NCI-H146 (cell line): ENCODE data around the gene EP300.
"Not testable (repeated sequence)": the region's sequence is repeated elsewhere in the genome, so short reads cannot be mapped to it uniquely, and the experiment has no call there.

ENCODE experiments used
- DNase-seq: peaks from one replicate; lab custom pipeline; 2025; lab: John Stamatoyannopoulos, UW

The EP300 gene

DNA sequence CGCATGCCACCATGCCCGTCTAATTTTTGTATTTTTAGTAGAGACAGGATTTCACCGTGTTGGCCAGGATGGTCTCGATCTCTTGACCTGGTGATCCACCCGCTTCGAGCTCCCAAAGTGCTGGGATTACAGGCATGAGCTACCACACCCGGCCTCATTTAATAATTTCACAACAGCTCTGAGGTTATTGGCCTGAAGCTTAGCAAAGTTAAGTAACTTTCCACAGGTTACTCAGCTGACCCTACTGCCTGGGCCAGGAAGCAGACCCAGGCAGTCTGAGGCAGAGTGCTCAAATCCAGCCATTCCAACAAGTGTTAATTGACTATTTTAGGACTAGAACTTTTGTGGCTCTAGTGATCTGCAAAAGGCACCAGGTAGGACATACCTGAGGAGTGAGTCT is 60.5 kb downstream of the EP300 start:
- no peak for DNase-seq

DNA sequence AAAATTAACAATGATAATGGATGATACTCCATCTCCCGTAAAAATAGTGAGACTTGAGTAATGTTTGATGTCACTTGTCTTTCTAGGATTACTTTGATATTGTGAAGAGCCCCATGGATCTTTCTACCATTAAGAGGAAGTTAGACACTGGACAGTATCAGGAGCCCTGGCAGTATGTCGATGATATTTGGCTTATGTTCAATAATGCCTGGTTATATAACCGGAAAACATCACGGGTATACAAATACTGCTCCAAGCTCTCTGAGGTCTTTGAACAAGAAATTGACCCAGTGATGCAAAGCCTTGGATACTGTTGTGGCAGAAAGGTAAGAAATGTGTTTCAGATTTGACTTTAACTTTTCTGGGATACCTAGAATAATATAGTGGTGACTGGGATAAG is 64.7 kb downstream of the EP300 start:
- DNase-seq: no peak

DNA sequence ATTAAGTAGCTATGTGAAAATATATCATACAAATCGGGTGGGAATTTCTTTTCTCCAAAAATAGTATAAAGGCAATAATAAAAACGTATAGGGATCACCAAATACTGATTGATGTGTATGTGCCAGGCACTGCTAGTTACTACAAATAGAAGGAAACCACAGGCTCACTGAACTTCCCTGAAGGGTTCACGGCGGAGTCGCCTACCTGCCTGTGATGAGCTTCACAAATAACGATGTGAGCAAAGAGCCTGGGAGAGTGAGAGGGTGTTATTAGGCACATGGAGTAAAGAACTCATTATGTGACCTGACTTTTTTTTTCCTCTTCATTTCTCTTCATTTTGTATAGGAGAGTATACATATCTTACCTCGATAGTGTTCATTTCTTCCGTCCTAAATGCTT is 76.8 kb downstream of the EP300 start:
- no peak for DNase-seq

DNA sequence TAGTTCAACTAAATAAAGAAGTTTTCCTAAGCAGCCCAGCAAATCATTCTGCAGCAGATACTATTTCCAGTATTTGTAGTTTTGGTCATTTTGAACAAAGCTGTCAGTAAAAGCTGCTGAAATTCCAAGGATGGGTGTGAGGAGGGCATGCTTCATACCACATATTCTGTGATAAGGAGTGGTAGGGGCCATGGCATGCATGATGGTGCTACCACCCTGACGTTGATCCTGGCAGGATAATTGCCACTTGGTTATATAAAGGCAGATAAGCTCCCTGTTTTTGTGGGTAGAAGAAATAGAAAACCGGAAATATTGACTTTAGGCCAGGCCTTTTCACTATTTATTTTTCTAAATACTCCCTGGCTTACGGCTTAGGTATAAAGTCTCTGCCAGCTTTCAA is 79.6 kb downstream of the EP300 start:
- DNase-seq: no peak

DNA sequence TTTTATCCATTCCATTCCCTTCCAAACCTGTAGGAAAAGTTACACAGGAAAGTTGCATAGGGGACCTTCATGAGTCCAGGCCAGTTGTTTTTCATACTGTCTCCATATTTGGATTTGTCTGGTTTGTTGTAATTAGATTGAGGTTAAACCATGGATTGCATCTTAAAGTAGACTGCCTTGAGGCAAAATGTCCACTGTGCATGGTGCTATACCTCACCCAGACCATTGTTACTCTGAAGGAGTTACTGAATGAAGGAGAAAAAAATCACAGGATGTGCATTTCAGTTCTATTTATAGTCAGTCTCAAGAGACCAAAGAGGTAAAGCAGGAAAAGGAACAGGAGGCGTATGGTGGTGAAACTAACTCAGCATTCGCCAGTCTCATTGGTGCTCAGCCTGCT is 83.2 kb downstream of the EP300 start:
- no peak for DNase-seq

DNA sequence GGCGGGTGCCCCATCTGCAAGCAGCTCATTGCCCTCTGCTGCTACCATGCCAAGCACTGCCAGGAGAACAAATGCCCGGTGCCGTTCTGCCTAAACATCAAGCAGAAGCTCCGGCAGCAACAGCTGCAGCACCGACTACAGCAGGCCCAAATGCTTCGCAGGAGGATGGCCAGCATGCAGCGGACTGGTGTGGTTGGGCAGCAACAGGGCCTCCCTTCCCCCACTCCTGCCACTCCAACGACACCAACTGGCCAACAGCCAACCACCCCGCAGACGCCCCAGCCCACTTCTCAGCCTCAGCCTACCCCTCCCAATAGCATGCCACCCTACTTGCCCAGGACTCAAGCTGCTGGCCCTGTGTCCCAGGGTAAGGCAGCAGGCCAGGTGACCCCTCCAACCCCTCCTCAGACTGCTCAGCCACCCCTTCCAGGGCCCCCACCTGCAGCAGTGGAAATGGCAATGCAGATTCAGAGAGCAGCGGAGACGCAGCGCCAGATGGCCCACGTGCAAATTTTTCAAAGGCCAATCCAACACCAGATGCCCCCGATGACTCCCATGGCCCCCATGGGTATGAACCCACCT is 84.7 kb downstream of the EP300 start:
- no peak for DNase-seq

DNA sequence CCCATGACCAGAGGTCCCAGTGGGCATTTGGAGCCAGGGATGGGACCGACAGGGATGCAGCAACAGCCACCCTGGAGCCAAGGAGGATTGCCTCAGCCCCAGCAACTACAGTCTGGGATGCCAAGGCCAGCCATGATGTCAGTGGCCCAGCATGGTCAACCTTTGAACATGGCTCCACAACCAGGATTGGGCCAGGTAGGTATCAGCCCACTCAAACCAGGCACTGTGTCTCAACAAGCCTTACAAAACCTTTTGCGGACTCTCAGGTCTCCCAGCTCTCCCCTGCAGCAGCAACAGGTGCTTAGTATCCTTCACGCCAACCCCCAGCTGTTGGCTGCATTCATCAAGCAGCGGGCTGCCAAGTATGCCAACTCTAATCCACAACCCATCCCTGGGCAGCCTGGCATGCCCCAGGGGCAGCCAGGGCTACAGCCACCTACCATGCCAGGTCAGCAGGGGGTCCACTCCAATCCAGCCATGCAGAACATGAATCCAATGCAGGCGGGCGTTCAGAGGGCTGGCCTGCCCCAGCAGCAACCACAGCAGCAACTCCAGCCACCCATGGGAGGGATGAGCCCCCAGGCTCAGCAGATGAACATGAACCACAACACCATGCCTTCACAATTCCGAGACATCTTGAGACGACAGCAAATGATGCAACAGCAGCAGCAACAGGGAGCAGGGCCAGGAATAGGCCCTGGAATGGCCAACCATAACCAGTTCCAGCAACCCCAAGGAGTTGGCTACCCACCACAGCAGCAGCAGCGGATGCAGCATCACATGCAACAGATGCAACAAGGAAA is 85.4 kb downstream of the EP300 start:
- DNase-seq: no peak

DNA sequence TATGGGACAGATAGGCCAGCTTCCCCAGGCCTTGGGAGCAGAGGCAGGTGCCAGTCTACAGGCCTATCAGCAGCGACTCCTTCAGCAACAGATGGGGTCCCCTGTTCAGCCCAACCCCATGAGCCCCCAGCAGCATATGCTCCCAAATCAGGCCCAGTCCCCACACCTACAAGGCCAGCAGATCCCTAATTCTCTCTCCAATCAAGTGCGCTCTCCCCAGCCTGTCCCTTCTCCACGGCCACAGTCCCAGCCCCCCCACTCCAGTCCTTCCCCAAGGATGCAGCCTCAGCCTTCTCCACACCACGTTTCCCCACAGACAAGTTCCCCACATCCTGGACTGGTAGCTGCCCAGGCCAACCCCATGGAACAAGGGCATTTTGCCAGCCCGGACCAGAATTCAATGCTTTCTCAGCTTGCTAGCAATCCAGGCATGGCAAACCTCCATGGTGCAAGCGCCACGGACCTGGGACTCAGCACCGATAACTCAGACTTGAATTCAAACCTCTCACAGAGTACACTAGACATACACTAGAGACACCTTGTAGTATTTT is 86.1 kb downstream of the EP300 start:
- no peak for DNase-seq

DNA sequence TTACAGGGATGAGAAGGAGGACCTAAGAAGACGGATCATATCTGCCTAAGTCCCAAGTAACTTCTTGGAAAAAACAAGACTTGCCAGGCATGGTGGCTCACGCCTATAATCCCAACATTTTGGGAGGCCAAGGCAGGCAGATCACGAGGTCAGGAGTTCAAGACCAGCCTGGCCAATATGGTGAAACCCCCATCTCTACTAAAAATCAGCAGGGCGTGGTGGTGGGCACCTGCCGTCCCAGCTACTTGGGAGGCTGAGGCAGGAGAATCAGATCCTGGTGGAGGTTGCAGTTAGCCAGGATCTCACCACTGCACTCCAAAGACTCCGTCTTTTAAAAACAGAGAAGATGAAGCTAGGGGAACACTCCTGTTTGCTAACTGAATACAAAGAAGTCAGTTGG is 88.0 kb downstream of the EP300 start:
- not testable (repeated sequence) for DNase-seq

DNA sequence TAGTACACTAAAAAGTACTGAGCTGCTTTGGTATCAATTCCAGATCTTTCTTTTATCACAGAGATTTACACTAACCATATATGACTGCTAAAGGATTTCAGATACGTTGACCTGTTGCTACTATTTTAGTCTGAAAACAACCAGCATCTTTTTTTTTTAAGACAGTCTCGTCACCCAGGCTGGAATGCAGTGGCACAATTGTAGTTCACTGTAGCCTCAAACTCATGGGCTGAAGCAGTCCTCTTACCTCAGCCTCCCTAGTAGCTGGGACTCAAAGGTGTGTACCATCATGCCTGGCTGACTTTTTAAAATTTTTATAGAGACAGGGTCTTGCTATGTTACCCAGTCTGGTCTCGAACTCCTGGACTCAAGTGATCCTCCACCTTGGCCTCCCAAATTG is 88.5 kb downstream of the EP300 start:
- no peak for DNase-seq

DNA sequence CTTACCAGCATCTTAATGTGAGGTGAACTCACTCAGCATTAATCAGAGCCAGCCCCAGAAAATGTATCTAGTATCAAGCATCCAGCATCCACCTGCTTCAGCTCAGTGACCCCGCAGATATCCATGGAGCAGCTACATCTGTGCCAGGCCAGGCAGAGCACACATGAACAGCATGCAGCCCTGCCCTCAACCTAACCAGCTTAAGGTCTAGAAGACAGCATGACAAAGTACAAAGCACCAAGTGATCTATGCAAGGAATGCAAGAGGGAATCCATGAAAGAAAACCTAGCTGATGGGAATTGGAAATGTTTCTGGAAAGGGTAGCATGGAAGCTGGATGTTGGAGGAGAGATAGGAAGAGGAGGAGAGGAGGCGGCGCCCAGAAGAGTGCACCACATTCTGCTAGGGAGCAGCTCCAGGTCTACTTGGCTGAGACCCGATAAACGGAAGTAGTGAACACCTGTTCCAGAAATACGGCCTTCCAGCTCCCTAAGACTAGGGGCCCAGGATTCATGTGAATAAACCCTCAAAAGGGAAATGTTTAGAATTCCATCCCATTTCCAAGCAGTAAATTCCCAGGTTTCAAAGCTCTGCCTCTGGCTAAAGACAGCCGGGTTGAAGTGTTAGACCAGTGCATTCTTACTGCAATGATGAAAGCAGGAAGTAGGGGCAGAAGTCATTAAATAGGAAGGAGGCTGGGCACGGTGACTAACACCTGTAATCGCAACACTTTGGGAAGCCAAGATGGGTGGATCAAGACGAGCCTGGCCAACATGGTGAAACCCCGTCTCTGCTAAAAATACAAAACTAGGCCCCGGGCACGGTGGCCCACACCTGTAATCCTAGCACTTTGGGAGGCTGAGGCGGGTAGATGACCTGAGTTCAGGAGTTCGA is 89.2 kb downstream of the EP300 start:
- DNase-seq: no peak

DNA sequence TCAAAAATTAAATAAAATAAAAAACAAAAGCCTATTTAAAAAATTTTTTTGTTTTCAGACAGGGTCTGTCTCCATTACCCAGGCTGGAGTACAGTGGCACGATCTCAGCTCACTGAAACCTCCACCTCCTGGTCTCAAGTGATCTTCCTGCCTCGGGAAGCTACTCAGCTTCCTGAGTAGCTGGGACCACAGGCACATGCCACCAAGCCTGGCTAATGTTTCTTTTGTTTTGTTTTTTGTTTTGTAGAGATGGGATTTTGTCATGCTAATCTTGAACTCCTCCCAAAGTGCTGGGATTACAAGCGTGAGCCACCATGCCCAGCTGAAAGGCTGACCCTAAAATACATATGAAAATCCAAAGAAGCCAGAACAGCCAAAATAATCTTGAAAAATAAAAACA is 92.3 kb downstream of the EP300 start:
- no peak for DNase-seq

DNA sequence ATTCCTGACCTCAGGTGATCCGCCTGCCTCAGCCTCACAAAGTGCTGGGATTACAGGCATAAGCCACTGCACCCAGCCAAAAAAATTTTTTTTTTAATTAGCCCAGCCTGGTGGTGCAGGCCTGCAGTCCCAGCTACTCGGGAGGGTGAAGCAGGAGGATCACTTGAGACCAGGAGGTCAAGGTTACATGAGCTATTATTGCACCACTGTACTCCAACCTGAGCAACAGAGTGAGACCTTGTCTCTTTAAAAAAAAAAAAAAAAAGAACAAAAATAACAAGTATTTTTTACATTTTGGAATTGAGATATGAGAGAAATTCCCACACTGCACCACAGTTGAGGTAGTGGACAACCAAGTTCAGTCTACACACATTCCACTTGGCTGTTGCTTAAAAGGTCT is 99.1 kb downstream of the EP300 start:
- no peak for DNase-seq

DNA sequence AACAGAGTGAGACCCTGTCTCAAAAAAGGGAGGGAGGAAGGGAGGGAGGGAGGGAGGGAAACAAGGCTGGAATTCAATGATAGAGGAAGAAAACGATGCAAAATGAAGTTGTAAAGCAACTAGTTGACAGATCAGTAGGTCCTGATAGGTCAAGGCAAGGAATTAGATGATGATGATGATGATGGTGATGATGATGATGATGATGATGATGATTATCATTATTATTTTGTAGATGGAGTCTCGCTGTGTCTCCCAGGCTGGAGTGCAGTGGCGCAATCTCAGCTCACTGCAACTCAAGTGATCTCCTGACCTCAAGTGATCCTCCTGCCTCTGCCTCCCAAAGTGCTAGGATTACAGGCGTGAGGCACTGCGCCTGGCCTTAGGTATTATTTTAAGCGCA is 101.4 kb downstream of the EP300 start:
- DNase-seq: no peak

DNA sequence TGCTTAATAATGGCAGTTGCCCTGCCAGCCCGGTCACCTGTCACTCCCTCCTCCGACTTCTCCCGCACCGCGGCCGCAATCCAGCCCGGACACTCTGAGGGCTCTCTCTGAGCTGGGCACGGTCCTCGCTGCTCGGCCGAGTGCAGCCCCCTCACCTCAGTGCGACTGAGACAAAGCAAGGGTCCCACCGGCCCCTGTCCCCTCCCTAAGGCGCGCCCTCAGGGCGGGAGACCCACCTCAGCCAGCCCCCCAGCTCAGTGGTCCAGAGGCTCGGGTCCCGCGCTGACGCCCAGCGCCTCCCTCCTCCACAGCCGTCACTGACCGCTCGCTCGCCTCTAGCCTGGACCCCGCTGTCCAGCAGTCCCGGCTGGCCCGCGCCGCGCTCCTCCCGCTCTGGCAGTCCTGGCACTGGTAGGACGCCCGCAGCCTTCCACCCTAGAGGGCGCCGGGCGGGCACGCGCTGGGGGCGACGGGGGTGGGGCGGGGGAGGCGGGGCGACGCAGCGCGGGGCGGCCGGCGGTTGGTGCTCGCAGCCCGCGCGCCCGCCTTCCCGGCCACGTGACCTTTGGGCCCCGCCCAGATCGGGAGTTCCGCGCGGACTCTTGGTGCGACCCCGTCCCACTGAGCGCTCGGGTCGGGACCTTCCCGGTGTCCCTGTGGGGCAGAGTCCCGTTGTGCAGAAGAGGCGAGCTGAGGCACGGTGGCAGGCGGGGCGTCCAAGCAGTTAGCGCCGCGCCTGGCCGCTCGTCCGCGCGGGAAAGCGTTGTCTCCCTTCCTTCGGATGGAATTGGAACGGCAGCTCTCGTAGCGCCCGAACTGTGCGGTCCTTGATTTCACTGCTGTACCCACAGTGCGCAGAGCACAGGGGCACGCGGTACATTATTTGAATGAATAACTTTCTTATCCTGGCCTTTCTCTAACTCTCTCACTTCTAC is 104.9 kb downstream of the EP300 start:
- DNase-seq: peak; percentile 73

DNA sequence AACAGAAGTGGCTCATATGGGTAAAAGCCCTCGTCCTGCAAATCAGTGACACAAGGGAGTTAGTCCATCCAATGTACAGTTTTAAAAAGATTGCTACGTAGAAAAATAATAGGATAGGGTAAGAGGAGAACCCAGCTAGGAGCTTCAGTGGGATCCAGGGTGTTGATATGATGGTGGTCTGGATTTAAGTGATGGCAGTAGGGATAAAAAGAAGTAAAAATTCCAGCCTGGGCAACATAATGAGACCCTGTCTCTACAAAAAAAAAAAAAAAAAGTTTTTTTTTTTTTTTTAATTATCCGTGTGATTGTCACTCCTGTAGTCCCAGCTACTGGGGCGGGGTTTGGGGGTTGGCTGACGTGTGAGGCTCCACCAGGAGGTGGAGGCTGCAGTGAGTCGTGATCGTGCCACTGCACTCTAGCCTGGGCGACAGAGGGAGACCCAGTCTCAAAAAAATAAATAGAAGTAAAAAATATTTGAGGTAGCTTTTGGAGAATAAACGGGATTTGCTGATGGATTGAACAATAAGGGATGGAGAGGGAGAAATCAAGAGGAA is 105.7 kb downstream of the EP300 start:
- DNase-seq: peak; percentile 52

DNA sequence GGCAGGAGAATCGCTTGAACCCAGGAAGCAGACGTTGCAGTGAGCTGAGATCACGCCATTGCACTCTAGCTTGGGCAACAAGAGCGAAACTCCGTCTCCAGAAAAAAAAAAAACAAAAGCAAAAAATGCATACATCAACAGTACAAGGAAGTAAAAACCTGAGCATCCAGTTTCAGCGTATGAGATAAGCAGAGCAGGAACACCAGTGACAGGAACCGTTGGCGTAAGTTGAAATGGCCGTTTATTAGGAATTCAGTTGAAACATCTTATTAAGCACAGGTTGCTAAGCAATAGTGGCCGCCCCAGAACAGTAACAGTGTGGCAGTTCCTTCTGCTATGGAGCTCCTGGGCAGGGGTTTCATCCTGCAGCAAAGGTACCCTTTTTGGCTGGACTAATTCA is 108.7 kb downstream of the EP300 start:
- peak; percentile 11 for DNase-seq

DNA sequence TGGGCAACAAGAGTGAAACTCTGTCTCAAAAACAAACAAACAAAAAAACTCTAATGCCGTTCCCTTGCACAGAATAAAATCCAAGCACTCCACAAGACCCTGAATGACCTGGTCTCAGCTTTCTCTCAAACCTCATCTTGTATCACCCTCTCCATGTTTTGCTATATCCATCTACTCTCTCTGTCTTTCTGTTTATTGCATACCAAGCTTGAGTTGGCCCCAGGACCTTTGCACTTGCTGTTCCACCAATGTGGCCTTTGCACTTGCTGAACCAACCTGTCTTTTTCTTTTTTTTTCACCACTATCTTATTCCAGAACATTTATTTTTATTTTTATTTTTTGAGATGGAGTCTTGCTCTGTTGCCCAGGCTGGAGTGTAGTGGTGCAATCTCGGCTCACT is 110.7 kb downstream of the EP300 start:
- DNase-seq: no peak

DNA sequence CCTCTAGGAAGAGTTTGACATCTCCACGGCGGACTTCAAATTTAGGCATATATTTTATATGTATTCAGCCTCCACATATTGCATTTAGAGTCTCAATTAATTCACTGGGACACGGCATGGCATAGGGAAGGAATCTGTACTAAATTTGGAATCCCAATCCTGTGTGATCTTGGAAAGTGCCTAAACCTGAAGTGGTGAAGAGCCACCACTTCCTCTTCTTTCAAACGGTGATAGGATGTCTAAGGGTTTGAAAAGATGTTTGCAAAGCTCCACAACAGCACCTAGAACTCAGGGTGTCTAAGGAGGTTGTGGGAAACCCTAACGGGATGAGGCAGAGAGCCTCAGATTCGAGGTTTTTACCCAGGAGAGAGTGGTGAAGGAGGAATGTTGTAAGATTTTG is 111.7 kb downstream of the EP300 start:
- no peak for DNase-seq

DNA sequence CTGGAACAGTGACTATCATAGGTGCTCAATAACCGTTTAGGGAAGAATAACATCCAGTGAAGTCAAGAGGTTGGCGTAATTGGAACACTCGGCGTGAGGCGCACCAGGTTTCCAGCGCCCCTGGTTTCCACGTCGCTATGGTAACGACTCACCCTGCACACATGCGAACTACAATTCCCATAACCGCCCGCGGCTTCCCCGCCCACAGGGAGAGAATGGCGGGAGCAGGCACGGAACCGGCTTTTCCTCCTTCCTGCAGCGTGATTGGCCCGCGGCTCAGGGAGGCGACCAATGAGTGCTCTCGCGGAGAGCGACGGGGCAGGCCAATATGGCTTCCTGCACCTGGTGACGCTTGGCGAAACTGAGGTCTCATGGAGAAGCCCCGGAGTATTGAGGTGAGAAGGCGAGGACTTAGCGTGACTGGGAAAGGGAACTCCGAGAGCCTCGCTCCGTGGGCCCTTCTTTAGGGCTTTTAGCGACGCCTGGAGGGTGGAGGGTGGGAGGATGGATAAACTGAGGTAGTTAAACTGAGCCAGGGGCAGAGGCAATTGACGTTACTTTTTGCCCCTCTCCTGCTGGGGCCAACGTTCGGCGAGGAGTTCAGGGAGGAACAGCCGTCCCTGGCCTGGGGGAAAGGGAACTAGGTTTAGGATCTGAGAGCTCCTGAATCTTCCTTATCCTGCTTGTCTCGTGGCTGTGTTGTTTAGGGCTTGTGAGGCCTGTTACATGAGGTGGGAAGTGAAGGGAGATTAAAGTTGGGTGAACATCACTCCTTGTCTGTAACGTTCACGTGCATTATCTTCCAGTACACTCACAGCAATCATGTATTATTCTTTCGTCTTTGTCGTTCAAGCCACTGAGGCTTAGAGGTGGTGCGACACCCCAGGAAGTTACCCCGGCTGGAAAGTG is 112.9 kb downstream of the EP300 start, which contains the start of gene L3MBTL2:
Gene L3MBTL2 (plus strand): TSS at position 321 of the 909 bp plus-strand sequence. CDS start 51 bp downstream, at position 372.
- peak; percentile 92 for DNase-seq
